Uterus (tissue), 4 donors: ENCODE measurements around the gene PCID2. TPM values are rescaled to one million over a fixed set of nuclear protein-coding genes. Genes with fewer than 3 reads are reported as not detected.

Experiments used
- DNase-seq, 2 donors: peaks; one replicate each; pipeline ENCODE4 v3.0.0-alpha.2; 2019 to 2020
- H3K27ac ChIP-seq, 2 donors: fragments of 200-600 bp; sonication (generic); 1 replicate in 1 of 2; 2 replicates in 1 of 2; pipeline ENCODE4 v1.5.1; 2016 to 2018
- H3K27me3 ChIP-seq, 2 donors: fragments of 200-600 bp; sonication (generic); one replicate each; pipeline ENCODE4 v1.5.1; 2018 to 2019; ENCODE audit warnings: control low read depth in 1 of 2
- H3K36me3 ChIP-seq, 2 donors: fragments of 200-600 bp; sonication (generic); one replicate each; pipeline ENCODE4 v1.5.1; 2019; ENCODE audit warnings: control low read depth in 1 of 2
- H3K4me1 ChIP-seq, 2 donors: fragments of 200-600 bp; sonication (generic); one replicate each; pipeline ENCODE4 v1.5.1; 2018 to 2019; ENCODE audit warnings: control low read depth in 1 of 2
- H3K4me3 ChIP-seq, 2 donors: fragments of 200-600 bp; sonication (generic); 1 replicate in 1 of 2; 2 replicates in 1 of 2; pipeline ENCODE4 v1.5.1; 2018 to 2019; ENCODE audit warnings: mild to moderate bottlenecking in 1 of 2
- H3K9me3 ChIP-seq, 2 donors: fragments of 200-600 bp; sonication (generic); one replicate each; pipeline ENCODE4 v1.5.1; 2019; ENCODE audit warnings: control low read depth in 1 of 2
- POLR2A ChIP-seq, 2 donors: fragments of 450-650 bp; IDR thresholded peaks; one replicate each; pipeline ENCODE4 v1.6.1; 2016; ENCODE audit warnings: antibody characterized with exemption in 2 of 2, mild to moderate bottlenecking in 1 of 2, moderate library complexity in 1 of 2
- intact Hi-C: fragments of 100-400 bp; cut with DNase I; formaldehyde crosslinking; loops from one replicate; pipeline ENCODE4 v1.15.1; 2023; ENCODE audit warnings: low total_unique reads
- total RNA-seq, 4 donors: library from RNA; depleted of rRNA in 3 of 4; stranded (reverse); fragments of >200 nt in 3 of 4; gene quantifications; one replicate each; pipeline versions ENCODE4 v1.1.0 to v1.2.4, GENCODE V29; 2014 to 2023
- TF ChIP-seq, protein P1 (sequence below), 4 experiments: fragments of 200-600 bp in 2 of 4; fragments of 450-650 bp in 2 of 4; sonication (generic) in 2 of 4; IDR thresholded peaks; one replicate each; pipeline ENCODE4 v1.5.1; 2016 to 2019; ENCODE audit warnings: antibody characterized with exemption in 4 of 4, mild to moderate bottlenecking in 2 of 4, moderate library complexity in 1 of 4
- donor health status: DM: yes; HTN: yes; CAD: no.

Gene PCID2
- total RNA-seq, 4 donors from 2014 or later = 35.9 to 75.6 (median 70.7) TPM

DNA sequence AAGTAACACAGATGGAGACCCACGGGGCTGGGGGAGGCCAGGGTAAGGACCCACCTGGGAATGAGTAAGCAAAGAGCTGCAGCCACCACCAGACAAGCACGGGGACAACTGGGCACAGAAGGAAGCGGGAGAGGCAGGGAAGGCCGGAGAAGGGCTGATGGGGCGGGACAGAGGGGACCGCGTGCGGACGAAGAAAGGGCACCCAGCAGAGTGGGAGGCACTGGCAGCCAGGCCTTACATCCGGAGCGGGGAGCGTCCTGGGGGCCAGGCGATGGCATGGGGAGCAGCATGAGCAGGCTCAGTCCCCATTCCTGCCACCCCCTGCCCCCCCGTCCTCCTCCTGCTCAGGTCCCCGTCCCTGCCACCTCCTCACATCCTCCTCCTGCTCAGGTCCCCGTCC is 47.0 kb downstream of the PCID2 start:
- TF ChIP-seq, protein P1, sequence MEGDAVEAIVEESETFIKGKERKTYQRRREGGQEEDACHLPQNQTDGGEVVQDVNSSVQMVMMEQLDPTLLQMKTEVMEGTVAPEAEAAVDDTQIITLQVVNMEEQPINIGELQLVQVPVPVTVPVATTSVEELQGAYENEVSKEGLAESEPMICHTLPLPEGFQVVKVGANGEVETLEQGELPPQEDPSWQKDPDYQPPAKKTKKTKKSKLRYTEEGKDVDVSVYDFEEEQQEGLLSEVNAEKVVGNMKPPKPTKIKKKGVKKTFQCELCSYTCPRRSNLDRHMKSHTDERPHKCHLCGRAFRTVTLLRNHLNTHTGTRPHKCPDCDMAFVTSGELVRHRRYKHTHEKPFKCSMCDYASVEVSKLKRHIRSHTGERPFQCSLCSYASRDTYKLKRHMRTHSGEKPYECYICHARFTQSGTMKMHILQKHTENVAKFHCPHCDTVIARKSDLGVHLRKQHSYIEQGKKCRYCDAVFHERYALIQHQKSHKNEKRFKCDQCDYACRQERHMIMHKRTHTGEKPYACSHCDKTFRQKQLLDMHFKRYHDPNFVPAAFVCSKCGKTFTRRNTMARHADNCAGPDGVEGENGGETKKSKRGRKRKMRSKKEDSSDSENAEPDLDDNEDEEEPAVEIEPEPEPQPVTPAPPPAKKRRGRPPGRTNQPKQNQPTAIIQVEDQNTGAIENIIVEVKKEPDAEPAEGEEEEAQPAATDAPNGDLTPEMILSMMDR (IDR thresholded peaks at IDR 0.05) = no peak
- no peak for TF ChIP-seq POLR2A (IDR thresholded peaks at IDR 0.05)
- H3K27ac ChIP-seq = no peak overlapping the region
- intact Hi-C loops = no loop called here
- no peak for DNase-seq
- no peaks in the 10 kb centered on the region for H3K4me1 ChIP-seq
- H3K9me3 ChIP-seq = no peaks in the 10 kb centered on the region
- no peak overlapping the region for H3K4me3 ChIP-seq
- H3K27me3 ChIP-seq = no peaks in the 10 kb centered on the region
- no peaks in the 10 kb centered on the region for H3K36me3 ChIP-seq

DNA sequence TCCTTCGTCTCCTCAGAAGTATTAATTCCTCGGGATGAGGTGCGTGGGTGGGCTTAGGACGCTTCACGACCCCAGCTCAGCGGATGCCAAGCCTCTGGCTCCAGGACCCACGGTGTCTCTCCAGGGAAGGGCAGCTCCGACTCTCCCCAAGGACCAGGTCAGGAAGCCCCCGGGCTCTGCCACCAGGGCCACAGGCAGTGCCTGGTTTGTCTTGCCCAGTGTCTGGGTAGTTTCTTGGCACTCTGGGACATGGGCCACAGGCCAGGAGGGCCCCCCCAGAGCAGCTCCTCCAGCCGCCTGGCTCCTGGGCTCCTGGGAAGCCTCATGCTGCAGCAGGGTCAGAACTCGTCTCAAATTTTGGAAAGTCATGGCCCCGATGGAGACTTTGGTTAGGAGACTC is 47.5 kb downstream of the PCID2 start:
- Histone ChIP-seq H3K27me3 (no peaks in the 10 kb centered on the region), H3K4me3 (no peak overlapping the region)
- intact Hi-C loops = no loop called here

DNA sequence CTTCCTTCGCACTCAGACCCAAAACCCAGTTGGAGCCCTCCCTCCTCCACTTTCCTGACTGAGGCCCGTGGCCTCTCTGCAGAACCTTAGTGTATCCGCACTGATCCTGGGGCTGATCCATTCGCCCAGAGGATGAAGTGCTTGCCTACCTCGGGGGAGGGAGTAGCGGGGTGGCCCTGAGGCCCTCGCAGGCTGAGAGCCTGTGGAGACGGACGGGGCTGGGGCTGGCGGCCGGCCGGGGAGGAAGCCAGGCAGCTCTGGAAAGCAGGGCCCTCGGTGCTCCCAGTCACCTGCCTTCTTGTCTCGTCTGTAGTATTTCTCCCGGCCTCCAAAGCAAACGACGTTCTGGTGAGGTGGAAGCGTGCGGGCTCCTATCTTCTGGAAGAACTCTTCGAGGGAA is 48.8 kb downstream of the PCID2 start:
- no peak for TF ChIP-seq POLR2A (IDR thresholded peaks at IDR 0.05)
- TF ChIP-seq, protein P1 (IDR thresholded peaks at IDR 0.05) = no peak
- intact Hi-C loops = no loop called here
- H3K36me3 ChIP-seq = no peaks in the 10 kb centered on the region
- no peak for DNase-seq
- no peaks in the 10 kb centered on the region for H3K9me3 ChIP-seq
- no peak overlapping the region for H3K27ac ChIP-seq
- H3K4me3 ChIP-seq = no peak overlapping the region
- H3K4me1 ChIP-seq = no peaks in the 10 kb centered on the region
- no peaks in the 10 kb centered on the region for H3K27me3 ChIP-seq

More for the DNA sequence above, 47.5 kb downstream of the PCID2 start:
- DNase-seq = no peak
- no peaks in the 10 kb centered on the region for H3K9me3 ChIP-seq
- H3K36me3 ChIP-seq = no peaks in the 10 kb centered on the region
- no peak overlapping the region for H3K27ac ChIP-seq
- no peak for TF ChIP-seq POLR2A (IDR thresholded peaks at IDR 0.05)
- TF ChIP-seq, protein P1 (IDR thresholded peaks at IDR 0.05) = no peak
- no peaks in the 10 kb centered on the region for H3K4me1 ChIP-seq

DNA sequence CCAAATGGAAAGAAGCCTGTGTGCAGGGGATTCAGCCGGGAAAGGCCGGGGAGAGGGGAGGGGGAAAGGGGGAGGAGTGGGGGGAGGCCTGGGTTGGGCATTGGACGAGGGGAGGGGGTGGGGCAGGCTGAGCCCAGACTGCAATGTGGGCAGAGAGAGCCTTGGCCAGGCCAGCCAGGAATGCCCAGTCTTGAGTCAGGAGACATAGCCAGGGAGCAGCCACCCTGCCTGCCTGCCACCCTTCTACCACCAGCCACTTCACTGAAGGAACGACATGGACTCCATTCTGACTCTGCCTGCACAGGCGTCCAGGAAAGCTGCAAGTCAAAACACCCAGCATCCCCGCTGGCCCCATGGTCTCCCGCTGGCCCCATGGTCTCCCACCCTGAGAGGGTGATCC is 49.5 kb downstream of the PCID2 start:
- H3K9me3 ChIP-seq = no peaks in the 10 kb centered on the region
- H3K4me3 ChIP-seq = no peak overlapping the region
- no peak for DNase-seq
- intact Hi-C loops = no loop called here
- H3K4me1 ChIP-seq = no peaks in the 10 kb centered on the region
- H3K36me3 ChIP-seq = no peaks in the 10 kb centered on the region
- H3K27ac ChIP-seq = no peak overlapping the region
- TF ChIP-seq, protein P1 (IDR thresholded peaks at IDR 0.05) = no peak
- TF ChIP-seq POLR2A (IDR thresholded peaks at IDR 0.05) = no peak
- no peaks in the 10 kb centered on the region for H3K27me3 ChIP-seq

DNA sequence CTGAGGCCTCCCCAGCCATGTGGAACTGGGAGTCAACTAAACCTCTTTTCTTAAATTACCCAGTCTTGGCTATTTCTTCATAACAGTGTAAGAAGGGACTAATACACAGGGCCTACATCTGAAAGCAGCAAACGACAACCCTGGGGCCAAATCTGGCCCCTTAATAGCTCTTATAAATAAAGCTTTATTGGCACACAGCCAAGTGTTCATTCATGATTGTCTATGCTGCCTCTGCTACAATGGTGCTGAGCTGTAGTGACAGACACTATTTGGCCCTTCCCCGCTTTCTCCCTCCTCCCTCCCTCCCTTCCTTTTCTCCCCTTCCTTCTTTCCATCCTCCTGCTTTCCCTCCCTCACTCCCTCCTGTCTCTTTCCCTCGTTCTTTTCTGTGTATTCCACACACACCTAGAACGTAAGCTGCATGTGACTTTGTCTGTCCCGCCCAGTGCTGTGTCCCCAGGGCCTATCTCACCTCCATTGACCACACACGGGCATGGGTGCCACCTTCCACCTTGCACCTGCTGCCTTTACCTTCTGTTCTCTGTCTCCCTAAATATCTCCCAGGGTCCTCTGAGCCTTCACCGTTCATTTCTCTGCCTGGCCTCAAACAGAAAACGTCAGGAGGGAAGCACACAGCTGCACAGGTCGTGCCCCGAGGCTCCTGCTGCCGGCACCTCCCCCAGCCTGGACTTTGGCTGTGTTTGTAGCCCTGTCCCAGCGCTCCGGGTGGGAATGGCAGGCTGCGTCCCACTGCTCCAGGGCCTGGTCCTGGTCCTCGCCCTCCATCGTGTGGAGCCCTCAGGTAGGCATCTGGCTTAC is 50.3 kb downstream of the PCID2 start, which contains the start of gene PROZ:
Gene PROZ (plus strand): TSS at position 720 of the 819 bp plus-strand sequence. CDS start 13 bp downstream, at position 733.
- Histone ChIP-seq H3K9me3 (no peaks in the 10 kb centered on the region), H3K36me3 (no peaks in the 10 kb centered on the region), H3K4me1 (peaks cover 0 to 2% of the 10 kb centered on the region in 2 donors), H3K27ac (no peak within 1 kb of the TSS), H3K4me3 (no peak within 1 kb of the TSS), H3K27me3 (no peaks in the 10 kb centered on the region)
- DNase-seq = no peak
- intact Hi-C loops = no loop called here
- TF ChIP-seq, protein P1 (IDR thresholded peaks at IDR 0.05) = no peak
- TF ChIP-seq POLR2A (IDR thresholded peaks at IDR 0.05) = no peak
